NCI-H510A (cell line): ENCODE results near the gene PUS3.
A peak's percentile ranks its signal among the peaks of the same experiment; 100 is the strongest.

Experiments
- DNase-seq: peaks from one replicate; lab custom pipeline; 2025; lab: John Stamatoyannopoulos, UW

The PUS3 gene

GRCh38 chr11:125941267-125941618 lies 38.2 kb upstream of the PUS3 start:
- DNase-seq, result peak; percentile 44

- no peak for DNase-seq
Observed at GRCh38 chr11:125940145-125940544, 37.1 kb upstream of the PUS3 start.

- DNase-seq, result no peak
Observed at GRCh38 chr11:125939081-125939521, 36.1 kb upstream of the PUS3 start.

GRCh38 chr11:125938418-125938817 lies 35.4 kb upstream of the PUS3 start:
- DNase-seq, result no peak

GRCh38 chr11:125935618-125936199 lies 32.7 kb upstream of the PUS3 start:
- DNase-seq, result no peak

- DNase-seq, result no peak
Observed at GRCh38 chr11:125935056-125935455, 32.0 kb upstream of the PUS3 start.

GRCh38 chr11:125934473-125934872 lies 31.5 kb upstream of the PUS3 start:
- DNase-seq, result no peak

GRCh38 chr11:125933030-125933813 lies 30.2 kb upstream of the PUS3 start:
- DNase-seq, result no peak

- DNase-seq, result no peak
Observed at GRCh38 chr11:125932301-125932700, 29.3 kb upstream of the PUS3 start.

GRCh38 chr11:125931668-125932067 lies 28.7 kb upstream of the PUS3 start:
- no peak for DNase-seq

GRCh38 chr11:125931116-125931515 lies 28.1 kb upstream of the PUS3 start:
- DNase-seq, result no peak

- DNase-seq, result no peak
Observed at GRCh38 chr11:125930076-125930450, 27.1 kb upstream of the PUS3 start.

- no peak for DNase-seq
Observed at GRCh38 chr11:125929445-125930075, 26.6 kb upstream of the PUS3 start.

GRCh38 chr11:125926682-125927081 lies 23.7 kb upstream of the PUS3 start:
- no peak for DNase-seq

GRCh38 chr11:125925804-125926203 lies 22.8 kb upstream of the PUS3 start:
- no peak for DNase-seq

- no peak for DNase-seq
Observed at GRCh38 chr11:125925247-125925740, 22.3 kb upstream of the PUS3 start.

- no peak for DNase-seq
Observed at GRCh38 chr11:125924384-125925007, 21.5 kb upstream of the PUS3 start.

GRCh38 chr11:125923633-125924032 lies 20.6 kb upstream of the PUS3 start:
- DNase-seq, result no peak

- peak; percentile 14 for DNase-seq
Observed at GRCh38 chr11:125923012-125923579, 20.1 kb upstream of the PUS3 start.

- DNase-seq, result no peak
Observed at GRCh38 chr11:125922156-125922555, 19.1 kb upstream of the PUS3 start.

- no peak for DNase-seq
Observed at GRCh38 chr11:125921042-125921441, 18.0 kb upstream of the PUS3 start.

- DNase-seq, result no peak
Observed at GRCh38 chr11:125918140-125918840, 15.3 kb upstream of the PUS3 start.
